ENCODE measurements around the gene SHROOM2.

SHROOM2 gene

GRCh38 chrX:9902656-9903055, 116.4 kb downstream of the SHROOM2 start:
- TF ChIP-seq CTCF (IDR thresholded peaks at IDR 0.05; ENCODE audit: low read depth, low read length), result no peak

DNA sequence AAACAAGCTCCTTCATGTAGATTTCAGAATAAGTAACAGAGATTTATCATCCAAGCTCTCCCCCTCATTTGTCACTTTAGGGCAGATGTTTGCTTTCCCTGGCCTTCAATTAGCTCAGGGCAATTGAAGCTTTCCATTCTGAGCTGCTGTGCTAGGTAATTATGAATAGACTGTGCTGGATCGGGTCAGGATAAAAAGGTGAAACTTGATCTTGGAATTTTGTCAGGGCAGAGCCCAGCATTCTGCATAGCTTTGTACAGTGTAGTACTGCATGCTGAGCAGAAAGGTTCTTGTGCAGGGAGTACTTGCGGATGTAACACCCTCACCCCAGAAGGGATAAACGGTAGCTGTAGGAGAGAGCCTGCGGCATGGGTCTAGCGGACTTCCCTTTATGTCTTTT, 116.9 kb downstream of the SHROOM2 start:
- TF ChIP-seq CTCF (IDR thresholded peaks at IDR 0.05; ENCODE audit: low read depth, low read length), result no peak
- no peak overlapping the region for H3K4me3 ChIP-seq (ENCODE audit: low read depth, low read length)

More at GRCh38 chrX:9902656-9903055, 116.4 kb downstream of the SHROOM2 start:
- H3K4me3 ChIP-seq (ENCODE audit: low read depth, low read length), result no peak overlapping the region

- no peak for TF ChIP-seq CTCF (IDR thresholded peaks at IDR 0.05; ENCODE audit: low read depth, low read length)
- no peak overlapping the region for H3K4me3 ChIP-seq (ENCODE audit: low read depth, low read length)
Measured at GRCh38 chrX:9905288-9905687, 119.1 kb downstream of the SHROOM2 start.

DNA sequence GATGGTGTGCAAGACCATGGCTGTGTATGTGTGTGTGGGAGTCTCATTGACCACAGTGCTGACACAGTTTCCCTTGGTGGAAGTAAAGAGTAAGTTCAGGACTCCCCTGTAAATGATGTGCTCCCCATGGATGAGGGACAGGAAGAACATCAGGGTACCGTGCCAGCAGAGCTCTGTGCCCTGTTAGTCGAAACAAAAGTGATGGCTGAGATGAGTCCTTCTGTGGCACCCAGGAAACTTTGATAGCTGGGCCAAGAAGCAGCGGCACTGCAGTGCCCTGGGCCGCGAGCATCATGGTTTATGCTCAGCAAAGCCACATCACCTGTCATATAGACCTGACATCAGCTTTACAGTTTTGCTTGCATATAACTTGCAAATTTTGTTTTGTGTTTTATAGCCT, 119.5 kb downstream of the SHROOM2 start:
- no peak for TF ChIP-seq CTCF (IDR thresholded peaks at IDR 0.05; ENCODE audit: low read depth, low read length)
- H3K4me3 ChIP-seq (ENCODE audit: low read depth, low read length), result no peak overlapping the region

- H3K4me3 ChIP-seq (ENCODE audit: low read depth, low read length), result no peak overlapping the region
- TF ChIP-seq CTCF (IDR thresholded peaks at IDR 0.05; ENCODE audit: low read depth, low read length), result no peak
Measured at GRCh38 chrX:9906919-9907318, 120.7 kb downstream of the SHROOM2 start.

GRCh38 chrX:9907645-9908387, 121.6 kb downstream of the SHROOM2 start:
- no peak overlapping the region for H3K4me3 ChIP-seq (ENCODE audit: low read depth, low read length)
- TF ChIP-seq CTCF (IDR thresholded peaks at IDR 0.05; ENCODE audit: low read depth, low read length), result no peak

- TF ChIP-seq CTCF (IDR thresholded peaks at IDR 0.05; ENCODE audit: low read depth, low read length), result no peak
- no peak overlapping the region for H3K4me3 ChIP-seq (ENCODE audit: low read depth, low read length)
Measured at GRCh38 chrX:9909254-9909653, 123.0 kb downstream of the SHROOM2 start.
